Activated T-helper 17 cell treated with anti-CD3 and anti-CD28 coated beads, Interleukin-2, amount 50 U/mL, for 72 hours (primary cell): ENCODE results near the gene BTBD8. TPM values are rescaled to one million over a fixed set of nuclear protein-coding genes. Genes with fewer than 3 reads are reported as not detected.

Experiments used
- ATAC-seq: fragments of 150-1000 bp; cut with Tn5 transposase; replicated peaks from 2 replicates; pipeline ENCODE4 v1.10.0; 2021; ENCODE audit warnings: mild to moderate bottlenecking, moderate library complexity
- H3K27ac Mint-ChIP-seq: one replicate; pipeline ENCODE4 v1.8.0; 2022; ENCODE audit warnings: mixed read lengths
- H3K27me3 Mint-ChIP-seq: one replicate; pipeline ENCODE4 v1.8.0; 2022; ENCODE audit warnings: mixed read lengths
- H3K36me3 Mint-ChIP-seq: one replicate; pipeline ENCODE4 v1.8.0; 2022; ENCODE audit warnings: low read depth, mild to moderate bottlenecking, mixed read lengths
- H3K4me1 Mint-ChIP-seq: one replicate; pipeline ENCODE4 v1.8.0; 2022; ENCODE audit warnings: mixed read lengths
- H3K4me3 Mint-ChIP-seq: one replicate; pipeline ENCODE4 v1.8.0; 2022; ENCODE audit warnings: mild to moderate bottlenecking, mixed read lengths
- H3K9me3 Mint-ChIP-seq: one replicate; pipeline ENCODE4 v1.8.0; 2022; ENCODE audit warnings: mixed read lengths
- total RNA-seq, 2 donors: library from RNA; stranded (reverse); gene quantifications; one replicate each; pipeline ENCODE4 v1.2.3, GENCODE V29; 2022

The BTBD8 gene
- total RNA-seq, 2 donors from 2014 or later = 1.4 to 2.6 TPM

GRCh38 chr1:92123868-92124267 is 43.7 kb downstream of the BTBD8 start:
- Mint-ChIP-seq H3K27me3 (no peaks in the 10 kb centered on the region), H3K36me3 (no peaks in the 10 kb centered on the region), H3K4me1 (no peaks in the 10 kb centered on the region), H3K9me3 (no peaks in the 10 kb centered on the region), H3K4me3 (peak overlapping the region; percentile 25), H3K27ac (no peak overlapping the region)
- peak; percentile 19 for ATAC-seq

- ATAC-seq = no peak
- no peaks in the 10 kb centered on the region for H3K27me3 Mint-ChIP-seq
- H3K27ac Mint-ChIP-seq = no peak overlapping the region
- peaks cover 6% of the 10 kb centered on the region for H3K36me3 Mint-ChIP-seq
- H3K4me3 Mint-ChIP-seq = no peak overlapping the region
- no peaks in the 10 kb centered on the region for H3K9me3 Mint-ChIP-seq
- H3K4me1 Mint-ChIP-seq = no peaks in the 10 kb centered on the region
Measured at GRCh38 chr1:92125204-92125603, 45.1 kb downstream of the BTBD8 start.

GRCh38 chr1:92126088-92126487 is 45.9 kb downstream of the BTBD8 start:
- no peak overlapping the region for H3K27ac Mint-ChIP-seq
- no peaks in the 10 kb centered on the region for H3K9me3 Mint-ChIP-seq
- H3K4me1 Mint-ChIP-seq = no peaks in the 10 kb centered on the region
- no peak for ATAC-seq
- H3K4me3 Mint-ChIP-seq = no peak overlapping the region
- peaks cover 6% of the 10 kb centered on the region for H3K36me3 Mint-ChIP-seq
- no peaks in the 10 kb centered on the region for H3K27me3 Mint-ChIP-seq

GRCh38 chr1:92134331-92134730 is 54.2 kb downstream of the BTBD8 start:
- no peak for ATAC-seq
- H3K4me3 Mint-ChIP-seq = no peak overlapping the region
- H3K36me3 Mint-ChIP-seq = peaks cover 12% of the 10 kb centered on the region

GRCh38 chr1:92136341-92136740 is 56.2 kb downstream of the BTBD8 start:
- Mint-ChIP-seq H3K4me3 (no peak overlapping the region), H3K36me3 (peaks cover 5% of the 10 kb centered on the region), H3K27ac (no peak overlapping the region), H3K27me3 (no peaks in the 10 kb centered on the region), H3K9me3 (no peaks in the 10 kb centered on the region), H3K4me1 (no peaks in the 10 kb centered on the region)
- no peak for ATAC-seq

More at GRCh38 chr1:92134331-92134730, 54.2 kb downstream of the BTBD8 start:
- Mint-ChIP-seq H3K27me3 (no peaks in the 10 kb centered on the region), H3K27ac (no peak overlapping the region), H3K9me3 (no peaks in the 10 kb centered on the region), H3K4me1 (no peaks in the 10 kb centered on the region)

- peaks cover 18% of the 10 kb centered on the region for H3K9me3 Mint-ChIP-seq
- H3K36me3 Mint-ChIP-seq = peaks cover 7% of the 10 kb centered on the region
- no peaks in the 10 kb centered on the region for H3K4me1 Mint-ChIP-seq
- no peak overlapping the region for H3K4me3 Mint-ChIP-seq
- no peak overlapping the region for H3K27ac Mint-ChIP-seq
- no peak for ATAC-seq
- H3K27me3 Mint-ChIP-seq = no peaks in the 10 kb centered on the region
Measured at GRCh38 chr1:92154934-92155333, 74.8 kb downstream of the BTBD8 start.

- no peaks in the 10 kb centered on the region for H3K4me1 Mint-ChIP-seq
- no peak for ATAC-seq
- no peak overlapping the region for H3K4me3 Mint-ChIP-seq
- H3K9me3 Mint-ChIP-seq = peaks cover 29% of the 10 kb centered on the region
- no peak overlapping the region for H3K27ac Mint-ChIP-seq
- H3K36me3 Mint-ChIP-seq = peaks cover 21% of the 10 kb centered on the region
- no peaks in the 10 kb centered on the region for H3K27me3 Mint-ChIP-seq
Measured at GRCh38 chr1:92159593-92159992, 79.4 kb downstream of the BTBD8 start.

- Mint-ChIP-seq H3K27ac (no peak overlapping the region), H3K4me1 (no peaks in the 10 kb centered on the region), H3K9me3 (peaks cover 6% of the 10 kb centered on the region), H3K4me3 (no peak overlapping the region), H3K27me3 (no peaks in the 10 kb centered on the region), H3K36me3 (peaks cover 9% of the 10 kb centered on the region)
- ATAC-seq = no peak
Measured at GRCh38 chr1:92165389-92165788, 85.2 kb downstream of the BTBD8 start.

- Mint-ChIP-seq H3K36me3 (no peaks in the 10 kb centered on the region), H3K27ac (no peak overlapping the region), H3K4me1 (no peaks in the 10 kb centered on the region), H3K4me3 (no peak overlapping the region), H3K9me3 (no peaks in the 10 kb centered on the region), H3K27me3 (no peaks in the 10 kb centered on the region)
- ATAC-seq = no peak
Measured at GRCh38 chr1:92167151-92167550, 87.0 kb downstream of the BTBD8 start.

GRCh38 chr1:92168657-92169056 is 88.5 kb downstream of the BTBD8 start:
- ATAC-seq = no peak
- Mint-ChIP-seq H3K27ac (no peak overlapping the region), H3K9me3 (no peaks in the 10 kb centered on the region), H3K36me3 (no peaks in the 10 kb centered on the region), H3K27me3 (no peaks in the 10 kb centered on the region), H3K4me1 (no peaks in the 10 kb centered on the region), H3K4me3 (no peak overlapping the region)

- H3K9me3 Mint-ChIP-seq = no peaks in the 10 kb centered on the region
- H3K4me3 Mint-ChIP-seq = no peak overlapping the region
- no peak overlapping the region for H3K27ac Mint-ChIP-seq
- H3K4me1 Mint-ChIP-seq = no peaks in the 10 kb centered on the region
- ATAC-seq = no peak
- no peaks in the 10 kb centered on the region for H3K36me3 Mint-ChIP-seq
- no peaks in the 10 kb centered on the region for H3K27me3 Mint-ChIP-seq
Measured at GRCh38 chr1:92169214-92170005, 89.3 kb downstream of the BTBD8 start.

GRCh38 chr1:92184632-92185031 is 104.5 kb downstream of the BTBD8 start:
- no peak overlapping the region for H3K27ac Mint-ChIP-seq
- no peaks in the 10 kb centered on the region for H3K4me1 Mint-ChIP-seq
- H3K4me3 Mint-ChIP-seq = no peak overlapping the region
- H3K9me3 Mint-ChIP-seq = no peaks in the 10 kb centered on the region
- ATAC-seq = no peak
- H3K27me3 Mint-ChIP-seq = no peaks in the 10 kb centered on the region
- peaks cover 15% of the 10 kb centered on the region for H3K36me3 Mint-ChIP-seq

- peaks cover 4% of the 10 kb centered on the region for H3K36me3 Mint-ChIP-seq
- no peak for ATAC-seq
- H3K4me1 Mint-ChIP-seq = no peaks in the 10 kb centered on the region
- H3K9me3 Mint-ChIP-seq = no peaks in the 10 kb centered on the region
- H3K4me3 Mint-ChIP-seq = no peak overlapping the region
- no peak overlapping the region for H3K27ac Mint-ChIP-seq
- H3K27me3 Mint-ChIP-seq = no peaks in the 10 kb centered on the region
Measured at GRCh38 chr1:92186081-92186480, 105.9 kb downstream of the BTBD8 start.

GRCh38 chr1:92188436-92189255 is 108.5 kb downstream of the BTBD8 start:
- Mint-ChIP-seq H3K27ac (no peak overlapping the region), H3K27me3 (peaks cover 4% of the 10 kb centered on the region), H3K4me3 (no peak overlapping the region), H3K36me3 (no peaks in the 10 kb centered on the region), H3K9me3 (no peaks in the 10 kb centered on the region), H3K4me1 (no peaks in the 10 kb centered on the region)
- no peak for ATAC-seq

GRCh38 chr1:92191726-92192125 is 111.6 kb downstream of the BTBD8 start:
- Mint-ChIP-seq H3K27me3 (peaks cover 4% of the 10 kb centered on the region), H3K4me3 (no peak overlapping the region), H3K36me3 (no peaks in the 10 kb centered on the region), H3K4me1 (no peaks in the 10 kb centered on the region), H3K27ac (no peak overlapping the region), H3K9me3 (no peaks in the 10 kb centered on the region)
- no peak for ATAC-seq
